Peyer's patch (tissue), 4 donors: ENCODE measurements around the gene PACRG.

Experiments
- CTCF ChIP-seq, 6 experiments: fragments of 450-650 bp in 4 of 6; fragments of 200-600 bp in 2 of 6; sonication (generic) in 1 of 6; IDR thresholded peaks; one replicate each; pipeline ENCODE4 v1.5.1; 2017 to 2019; ENCODE audit warnings: antibody characterized with exemption in 6 of 6, mild to moderate bottlenecking in 3 of 6, moderate library complexity in 1 of 6
- POLR2A ChIP-seq, 2 donors: fragments of 450-650 bp; IDR thresholded peaks; one replicate each; pipeline ENCODE4 v1.5.1; 2017; ENCODE audit warnings: antibody characterized with exemption in 2 of 2, mild to moderate bottlenecking in 2 of 2, moderate library complexity in 2 of 2

GRCh38 chr6:162943369-162943768, 215.6 kb downstream of the PACRG start:
- TF ChIP-seq CTCF (IDR thresholded peaks at IDR 0.05) (no peak), POLR2A (IDR thresholded peaks at IDR 0.05) (no peak)
